GM21723 (cell line): ENCODE data around the gene CHST5.
A peak's percentile ranks its signal among the peaks of the same experiment; 100 is the strongest.

Experiments used
- ATAC-seq: cut with Tn5 transposase; IDR thresholded peaks from one replicate; pipeline ENCODE4 v1.9.1; 2021; ENCODE audit warnings: mild to moderate bottlenecking, moderate library complexity; ENCODE audit not compliant: unreplicated experiment

The CHST5 gene

GRCh38 chr16:75535901-75536300, at the start of gene CHST5:
CHST5 (minus strand) TSS chr16:75536108; CDS start chr16:75530384, 5,724 bp downstream.
- ATAC-seq = no peak

- peak; percentile 74 for ATAC-seq
Measured at GRCh38 chr16:75584108-75584507, 48.2 kb upstream of the CHST5 start.

- ATAC-seq = no peak
Measured at GRCh38 chr16:75579281-75579834, 43.5 kb upstream of the CHST5 start.

- ATAC-seq = no peak
Measured at GRCh38 chr16:75578725-75579124, 42.8 kb upstream of the CHST5 start.

GRCh38 chr16:75578212-75578611, 42.3 kb upstream of the CHST5 start:
- no peak for ATAC-seq

- ATAC-seq = peak; percentile 69
Measured at GRCh38 chr16:75576384-75576811, 40.5 kb upstream of the CHST5 start.

GRCh38 chr16:75575958-75576357, 40.0 kb upstream of the CHST5 start:
- ATAC-seq = no peak

GRCh38 chr16:75573955-75574354, 38.0 kb upstream of the CHST5 start:
- no peak for ATAC-seq

GRCh38 chr16:75572864-75573542, 37.1 kb upstream of the CHST5 start:
- ATAC-seq = no peak

- peak; percentile 26 for ATAC-seq
Measured at GRCh38 chr16:75570396-75571065, 34.6 kb upstream of the CHST5 start.

- ATAC-seq = no peak
Measured at GRCh38 chr16:75567911-75568310, 32.0 kb upstream of the CHST5 start.

GRCh38 chr16:75566758-75567255, 30.9 kb upstream of the CHST5 start:
- no peak for ATAC-seq

GRCh38 chr16:75566040-75566757, 30.3 kb upstream of the CHST5 start, which contains the start of gene GABARAPL2:
GABARAPL2 (plus strand) TSS chr16:75566379; CDS start chr16:75566487, 108 bp downstream.
- ATAC-seq = peak; percentile 69

- peak; percentile 12 for ATAC-seq
Measured at GRCh38 chr16:75565640-75566039, 29.7 kb upstream of the CHST5 start.

GRCh38 chr16:75559564-75560372, 23.9 kb upstream of the CHST5 start:
- no peak for ATAC-seq

GRCh38 chr16:75558846-75559401, 23.0 kb upstream of the CHST5 start:
- no peak for ATAC-seq

GRCh38 chr16:75556431-75556950, 20.6 kb upstream of the CHST5 start:
- ATAC-seq = no peak

- peak; percentile 97 for ATAC-seq
Measured at GRCh38 chr16:75555707-75556430, 20.0 kb upstream of the CHST5 start, which contains the start of gene TMEM231. TMEM231 (minus strand) TSS chr16:75556252; CDS start chr16:75556209, 43 bp downstream.

- peak; percentile 45 for ATAC-seq
Measured at GRCh38 chr16:75555213-75555706, 19.4 kb upstream of the CHST5 start.
